Prostate gland (tissue), 2 donors: ENCODE results near the gene ADAR. TPM values are rescaled to one million over a fixed set of nuclear protein-coding genes. Genes with fewer than 3 reads are reported as not detected.

Source experiments
- DNase-seq: peaks from one replicate; pipeline ENCODE4 v3.0.0-alpha.2; 2019; ENCODE audit warnings: low spot score
- H3K27ac ChIP-seq, 2 donors: fragments of 200-600 bp; sonication (generic); 2 replicates each; pipeline ENCODE4 v1.5.1; 2017 to 2019
- H3K27me3 ChIP-seq: fragments of 200-600 bp; sonication (generic); replicated peaks from 2 replicates; pipeline ENCODE4 v1.5.1; 2019; ENCODE audit not compliant: insufficient read depth
- H3K36me3 ChIP-seq, 2 donors: fragments of 200-600 bp; sonication (generic); 1 replicate in 1 of 2; 2 replicates in 1 of 2; pipeline versions ENCODE4 v1.5.1 to v1.8.1; 2017 to 2019
- H3K4me1 ChIP-seq: fragments of 200-600 bp; sonication (generic); replicated peaks from 2 replicates; pipeline ENCODE4 v1.5.1; 2019
- H3K4me3 ChIP-seq, 2 donors: fragments of 200-600 bp; sonication (generic); 2 replicates each; pipeline ENCODE4 v1.5.1; 2017 to 2019
- H3K9me3 ChIP-seq: fragments of 200-600 bp; sonication (generic); 2 replicates; pipeline ENCODE4 v1.5.1; 2017
- POLR2A ChIP-seq: fragments of 450-650 bp; IDR thresholded peaks from one replicate; pipeline ENCODE4 v1.6.1; 2016; ENCODE audit warnings: antibody characterized with exemption, mild to moderate bottlenecking
- POLR2AphosphoS5 ChIP-seq: sonication (generic); formaldehyde crosslinking; IDR thresholded peaks from one replicate; pipeline ENCODE4 v1.6.1; 2017; ENCODE audit warnings: antibody characterized with exemption
- WGBS: methylation state at CpG from one replicate; pipeline ENCODE4 v1.1.5; 2018; 5-methylcytosine and 5-hydroxymethylcytosine counted together
- intact Hi-C: fragments of 100-400 bp; cut with DNase I; formaldehyde crosslinking; loops from one replicate; pipeline ENCODE4 v1.14.2; 2022
- total RNA-seq, 2 donors: library from RNA; depleted of rRNA; stranded (reverse); fragments of >200 nt; gene quantifications; one replicate each; pipeline ENCODE4 v1.1.0, GENCODE V29; 2016
- TF ChIP-seq, protein P1 (sequence below), 4 experiments: fragments of 200-600 bp in 2 of 4; fragments of 450-650 bp in 2 of 4; sonication (generic) in 2 of 4; IDR thresholded peaks; 1 replicate in 3 of 4; 2 replicates in 1 of 4; pipeline ENCODE4 v1.5.1; 2016 to 2019; ENCODE audit warnings: antibody characterized with exemption in 4 of 4, mild to moderate bottlenecking in 2 of 4, moderate library complexity in 2 of 4

Gene ADAR
- total RNA-seq, 2 donors from 2014 or later: 98.1 to 181 TPM

DNA sequence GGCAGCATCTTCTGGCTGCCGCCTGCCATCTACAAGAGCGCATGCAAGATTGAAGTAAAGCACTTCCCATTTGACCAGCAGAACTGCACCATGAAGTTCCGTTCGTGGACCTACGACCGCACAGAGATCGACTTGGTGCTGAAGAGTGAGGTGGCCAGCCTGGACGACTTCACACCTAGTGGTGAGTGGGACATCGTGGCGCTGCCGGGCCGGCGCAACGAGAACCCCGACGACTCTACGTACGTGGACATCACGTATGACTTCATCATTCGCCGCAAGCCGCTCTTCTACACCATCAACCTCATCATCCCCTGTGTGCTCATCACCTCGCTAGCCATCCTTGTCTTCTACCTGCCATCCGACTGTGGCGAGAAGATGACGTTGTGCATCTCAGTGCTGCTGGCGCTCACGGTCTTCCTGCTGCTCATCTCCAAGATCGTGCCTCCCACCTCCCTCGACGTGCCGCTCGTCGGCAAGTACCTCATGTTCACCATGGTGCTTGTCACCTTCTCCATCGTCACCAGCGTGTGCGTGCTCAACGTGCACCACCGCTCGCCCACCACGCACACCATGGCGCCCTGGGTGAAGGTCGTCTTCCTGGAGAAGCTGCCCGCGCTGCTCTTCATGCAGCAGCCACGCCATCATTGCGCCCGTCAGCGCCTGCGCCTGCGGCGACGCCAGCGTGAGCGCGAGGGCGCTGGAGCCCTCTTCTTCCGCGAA lies 36.6 kb downstream of the ADAR start:
- Histone ChIP-seq H3K27me3 (no peaks in the 10 kb centered on the region), H3K36me3 (no peaks in the 10 kb centered on the region), H3K4me3 (no peak overlapping the region), H3K27ac (no peak overlapping the region), H3K4me1 (peaks cover 5% of the 10 kb centered on the region), H3K9me3 (no peaks in the 10 kb centered on the region)
- intact Hi-C loops: no loop called here
- TF ChIP-seq, protein P1, sequence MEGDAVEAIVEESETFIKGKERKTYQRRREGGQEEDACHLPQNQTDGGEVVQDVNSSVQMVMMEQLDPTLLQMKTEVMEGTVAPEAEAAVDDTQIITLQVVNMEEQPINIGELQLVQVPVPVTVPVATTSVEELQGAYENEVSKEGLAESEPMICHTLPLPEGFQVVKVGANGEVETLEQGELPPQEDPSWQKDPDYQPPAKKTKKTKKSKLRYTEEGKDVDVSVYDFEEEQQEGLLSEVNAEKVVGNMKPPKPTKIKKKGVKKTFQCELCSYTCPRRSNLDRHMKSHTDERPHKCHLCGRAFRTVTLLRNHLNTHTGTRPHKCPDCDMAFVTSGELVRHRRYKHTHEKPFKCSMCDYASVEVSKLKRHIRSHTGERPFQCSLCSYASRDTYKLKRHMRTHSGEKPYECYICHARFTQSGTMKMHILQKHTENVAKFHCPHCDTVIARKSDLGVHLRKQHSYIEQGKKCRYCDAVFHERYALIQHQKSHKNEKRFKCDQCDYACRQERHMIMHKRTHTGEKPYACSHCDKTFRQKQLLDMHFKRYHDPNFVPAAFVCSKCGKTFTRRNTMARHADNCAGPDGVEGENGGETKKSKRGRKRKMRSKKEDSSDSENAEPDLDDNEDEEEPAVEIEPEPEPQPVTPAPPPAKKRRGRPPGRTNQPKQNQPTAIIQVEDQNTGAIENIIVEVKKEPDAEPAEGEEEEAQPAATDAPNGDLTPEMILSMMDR (IDR thresholded peaks at IDR 0.05): no peak
- no peak for TF ChIP-seq POLR2A
- TF ChIP-seq POLR2AphosphoS5: no peak
- 97% methylated on average over 59 of the region's 59 CpGs for WGBS
- no peak for DNase-seq

DNA sequence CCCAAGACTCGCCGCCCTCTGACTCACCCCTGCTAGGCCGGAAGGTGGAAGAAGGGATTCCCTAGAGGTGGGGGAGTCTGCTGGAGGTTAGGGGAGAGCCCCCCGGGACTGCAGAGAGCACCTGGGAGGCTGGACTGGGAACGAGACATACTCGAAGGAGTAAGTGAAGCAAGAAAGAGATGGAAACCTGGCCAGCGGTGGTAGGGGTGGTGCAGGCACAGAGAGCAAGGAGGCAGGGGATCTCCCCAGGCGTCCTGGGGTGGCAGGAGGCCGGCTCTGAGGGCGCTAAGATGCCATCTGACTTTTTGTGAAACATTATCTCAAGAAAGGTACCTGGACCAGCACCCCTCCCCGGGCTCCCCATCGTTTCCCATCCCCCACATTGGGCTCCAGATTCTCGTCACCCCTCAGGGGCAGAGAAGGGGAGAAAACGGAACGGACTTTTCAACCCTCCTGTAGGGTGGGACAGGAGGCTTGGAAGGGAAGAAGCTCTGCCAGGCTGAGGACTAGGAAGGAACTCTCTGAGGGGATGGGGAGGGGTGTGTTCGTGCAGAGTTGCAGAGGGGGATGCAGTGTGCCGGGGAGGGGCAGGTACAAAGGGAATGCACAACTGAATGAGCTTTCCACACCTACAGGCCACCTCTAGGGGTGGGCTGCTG lies 39.7 kb downstream of the ADAR start:
- intact Hi-C loops: no loop called here
- no peak overlapping the region for H3K27ac ChIP-seq

DNA sequence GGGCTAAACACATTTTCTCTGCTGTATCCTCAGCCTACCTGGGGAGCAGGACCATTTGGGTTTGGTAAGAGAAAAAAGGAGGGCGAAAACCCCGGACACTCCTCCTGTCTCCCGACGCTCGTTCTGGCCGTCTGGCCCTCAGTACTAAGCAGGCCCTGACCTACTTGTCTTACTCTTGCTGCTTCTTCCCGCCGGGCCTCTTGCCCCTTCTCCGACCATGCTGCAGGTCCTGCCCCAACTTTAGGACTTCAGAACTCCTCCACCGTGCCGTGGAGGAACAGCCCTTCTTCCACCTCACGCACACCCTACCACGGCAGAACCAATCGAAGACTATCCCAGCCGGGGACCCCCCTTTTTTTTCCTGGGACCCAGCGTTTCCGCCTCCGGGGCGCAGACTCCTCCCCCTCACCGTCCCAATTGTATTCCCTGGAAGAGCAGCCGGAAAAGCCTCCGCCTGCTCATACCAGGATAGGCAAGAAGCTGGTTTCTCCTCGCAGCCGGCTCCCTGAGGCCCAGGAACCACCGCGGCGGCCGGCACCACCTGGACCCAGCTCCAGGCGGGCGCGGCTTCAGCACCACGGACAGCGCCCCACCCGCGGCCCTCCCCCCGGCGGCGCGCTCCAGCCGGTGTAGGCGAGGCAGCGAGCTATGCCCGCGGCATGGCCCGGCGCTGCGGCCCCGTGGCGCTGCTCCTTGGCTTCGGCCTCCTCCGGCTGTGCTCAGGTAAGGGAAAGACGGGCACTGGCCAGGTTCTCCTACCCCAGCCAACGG lies 40.4 kb downstream of the ADAR start, which contains the start of gene CHRNB2:
Gene CHRNB2, plus strand, starts transcription at position 393 of the 771 bp plus-strand sequence. Its CDS starts 267 bp downstream, at position 660.
- TF ChIP-seq POLR2A: no peak
- TF ChIP-seq, protein P1 (IDR thresholded peaks at IDR 0.05): peak in 2 of 4 experiments; percentile 17 to 31
- peak; percentile 57 for DNase-seq
- no peaks in the 10 kb centered on the region for H3K27me3 ChIP-seq
- no peaks in the 10 kb centered on the region for H3K9me3 ChIP-seq
- H3K4me1 ChIP-seq: peaks cover 5% of the 10 kb centered on the region
- WGBS: 3% methylated on average over 45 of the region's 53 CpGs
- no peak within 1 kb of the TSS for H3K4me3 ChIP-seq
- no peaks in the 10 kb centered on the region for H3K36me3 ChIP-seq
- no peak within 1 kb of the TSS for H3K27ac ChIP-seq
- intact Hi-C loops: no loop called here

More for the DNA sequence above, 39.7 kb downstream of the ADAR start:
- Histone ChIP-seq H3K27me3 (no peaks in the 10 kb centered on the region), H3K4me1 (peaks cover 5% of the 10 kb centered on the region), H3K4me3 (no peak overlapping the region), H3K9me3 (no peaks in the 10 kb centered on the region), H3K36me3 (no peaks in the 10 kb centered on the region)
- no peak for TF ChIP-seq POLR2AphosphoS5
- TF ChIP-seq, protein P1 (IDR thresholded peaks at IDR 0.05): no peak
- no peak for TF ChIP-seq POLR2A
- 35% methylated on average over 17 of the region's 17 CpGs for WGBS
- DNase-seq: no peak

DNA sequence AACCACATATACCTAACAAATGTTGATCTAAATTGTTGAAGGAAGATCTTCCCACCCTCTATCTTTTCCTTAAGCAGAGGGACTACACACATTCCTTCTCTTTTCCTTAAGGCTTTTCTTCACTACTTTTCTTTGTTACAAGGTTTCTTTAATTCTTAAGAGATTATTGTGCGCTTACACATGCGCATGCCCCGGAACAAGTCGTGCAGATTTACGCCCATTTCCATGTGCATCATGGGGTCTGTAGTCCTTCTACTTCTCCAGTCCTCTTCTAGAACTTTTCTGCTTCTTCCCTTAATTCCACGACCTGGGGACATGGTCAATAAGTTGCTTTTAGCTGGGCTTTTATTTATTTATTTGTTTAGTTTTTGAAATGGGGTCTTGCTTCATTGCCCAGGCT lies 42.1 kb downstream of the ADAR start:
- 94% methylated on average over 6 of the region's 6 CpGs for WGBS
- TF ChIP-seq POLR2A: no peak
- TF ChIP-seq, protein P1 (IDR thresholded peaks at IDR 0.05): no peak
- TF ChIP-seq POLR2AphosphoS5: no peak
- no peak overlapping the region for H3K4me3 ChIP-seq
- H3K4me1 ChIP-seq: peaks cover 5% of the 10 kb centered on the region
- H3K36me3 ChIP-seq: no peaks in the 10 kb centered on the region
- no peaks in the 10 kb centered on the region for H3K9me3 ChIP-seq
- DNase-seq: no peak
- intact Hi-C loops: no loop called here
- H3K27me3 ChIP-seq: no peaks in the 10 kb centered on the region
- no peak overlapping the region for H3K27ac ChIP-seq
